GM18868 (cell line): ENCODE data around the gene CAMK2D.

ENCODE experiments used
- ATAC-seq: cut with Tn5 transposase; IDR thresholded peaks from one replicate; pipeline ENCODE4 v1.9.1; 2021; ENCODE audit warnings: mild to moderate bottlenecking, moderate library complexity; ENCODE audit not compliant: unreplicated experiment

Gene CAMK2D

GRCh38 chr4:113537628-113538027 lies 223.9 kb downstream of the CAMK2D start:
- ATAC-seq, result no peak

GRCh38 chr4:113537203-113537602 lies 224.3 kb downstream of the CAMK2D start:
- ATAC-seq, result no peak

GRCh38 chr4:113534711-113535110 lies 226.8 kb downstream of the CAMK2D start:
- ATAC-seq, result no peak

GRCh38 chr4:113531572-113531971 lies 230.0 kb downstream of the CAMK2D start:
- no peak for ATAC-seq

GRCh38 chr4:113528395-113528794 lies 233.1 kb downstream of the CAMK2D start:
- ATAC-seq, result no peak

GRCh38 chr4:113525521-113525920 lies 236.0 kb downstream of the CAMK2D start:
- no peak for ATAC-seq

- ATAC-seq, result peak; percentile 28
These were observed 236.9 kb downstream of the CAMK2D start for GRCh38 chr4:113524505-113525186.

GRCh38 chr4:113524096-113524495 lies 237.4 kb downstream of the CAMK2D start:
- ATAC-seq, result peak; percentile 98

GRCh38 chr4:113522433-113522832 lies 239.1 kb downstream of the CAMK2D start:
- ATAC-seq, result no peak

- ATAC-seq, result no peak
These were observed 248.2 kb downstream of the CAMK2D start for GRCh38 chr4:113513382-113513781.

- ATAC-seq, result no peak
These were observed 248.7 kb downstream of the CAMK2D start for GRCh38 chr4:113512880-113513279.

GRCh38 chr4:113511944-113512343 lies 249.6 kb downstream of the CAMK2D start:
- no peak for ATAC-seq

- ATAC-seq, result no peak
These were observed 251.7 kb downstream of the CAMK2D start for GRCh38 chr4:113509851-113510250.

- no peak for ATAC-seq
These were observed 256.5 kb downstream of the CAMK2D start for GRCh38 chr4:113505044-113505443.

- ATAC-seq, result no peak
These were observed 257.1 kb downstream of the CAMK2D start for GRCh38 chr4:113504422-113504821.

- ATAC-seq, result no peak
These were observed 257.8 kb downstream of the CAMK2D start for GRCh38 chr4:113503691-113504090.

- ATAC-seq, result no peak
These were observed 258.6 kb downstream of the CAMK2D start for GRCh38 chr4:113502906-113503305.

GRCh38 chr4:113502476-113502875 lies 259.1 kb downstream of the CAMK2D start:
- ATAC-seq, result no peak

GRCh38 chr4:113500424-113500823 lies 261.1 kb downstream of the CAMK2D start:
- ATAC-seq, result no peak

GRCh38 chr4:113499696-113500095 lies 261.8 kb downstream of the CAMK2D start:
- ATAC-seq, result no peak

- ATAC-seq, result no peak
These were observed 262.4 kb downstream of the CAMK2D start for GRCh38 chr4:113499166-113499565.

GRCh38 chr4:113497154-113497884 lies 264.2 kb downstream of the CAMK2D start:
- no peak for ATAC-seq
